AG09319 (cell line): Measurements from ENCODE around the gene QSER1.
"Not testable (repeated sequence)": the region's sequence is repeated elsewhere in the genome, so short reads cannot be mapped to it uniquely, and the experiment has no call there.

Experiments
- DNase-seq: peaks from one replicate; pipeline ENCODE4 v3.0.0-alpha.2; 2010; ENCODE audit warnings: low read depth; ENCODE audit errors: extremely low read depth
- CTCF ChIP-seq: IDR thresholded peaks from 2 replicates; pipeline ENCODE4 v1.5.1; 2011; ENCODE audit warnings: low read depth, mild to moderate bottlenecking, inconsistent platforms, low read length, moderate library complexity

Gene QSER1

GRCh38 chr11:32953700-32954099, 61.1 kb downstream of the QSER1 start:
- TF ChIP-seq CTCF = no peak
- DNase-seq = no peak

- peak; percentile 15 for DNase-seq
- TF ChIP-seq CTCF = peak; percentile 50
Observed at GRCh38 chr11:32960553-32961164, 68.0 kb downstream of the QSER1 start.

GRCh38 chr11:32962016-32962415, 69.4 kb downstream of the QSER1 start:
- no peak for DNase-seq
- no peak for TF ChIP-seq CTCF

- DNase-seq = no peak
- no peak for TF ChIP-seq CTCF
Observed at GRCh38 chr11:32963721-32964120, 71.1 kb downstream of the QSER1 start.

GRCh38 chr11:32968541-32968940, 75.9 kb downstream of the QSER1 start:
- DNase-seq = no peak
- TF ChIP-seq CTCF = no peak

- not testable (repeated sequence) for DNase-seq
Observed at GRCh38 chr11:32972233-32972632, 79.6 kb downstream of the QSER1 start.

GRCh38 chr11:32972781-32973180, 80.2 kb downstream of the QSER1 start:
- TF ChIP-seq CTCF = no peak
- DNase-seq = no peak

- DNase-seq = no peak
- TF ChIP-seq CTCF = no peak
Observed at GRCh38 chr11:32982626-32983025, 90.0 kb downstream of the QSER1 start.
